GM12878 (cell line): ENCODE results near the gene IER3IP1. TPM values are rescaled to one million over a fixed set of nuclear protein-coding genes. Genes with fewer than 3 reads are reported as not detected.

Experiments
- ATAC-seq: fragments of 200-7000 bp; cut with Tn5 transposase; 3 replicates; pipeline ENCODE4 v1.9.1; 2020; ENCODE audit warnings: mild to moderate bottlenecking, moderate library complexity
- BruUV-seq: library from RNA; stranded (reverse); fragments of 400-500 nt; replicated peaks from 2 replicates; lab custom pipeline; 2021; lab: Mats Ljungman, UMichigan
- CTCF ChIA-PET: fragments of 300-600 bp; sonication (Branson Sonifier 250); formaldehyde crosslinking; extraction: SDS; loops from one replicate; lab custom pipeline; 2021; ENCODE audit warnings: inconsistent platforms; lab: Yijun Ruan, JAX
- POLR2A ChIA-PET: fragments of 350-600 bp; formaldehyde crosslinking; extraction: SDS; loops from one replicate; lab custom pipeline; 2021; ENCODE audit warnings: inconsistent platforms; lab: Charles Lee
- RAD21 ChIA-PET: fragments of 300-600 bp; sonication (Branson Sonifier 250); formaldehyde crosslinking; loops from one replicate; lab custom pipeline; 2023; ENCODE audit warnings: antibody characterized with exemption; ENCODE audit not compliant: unreplicated experiment; lab: Charles Lee
- SMC1A ChIA-PET: fragments of 300-600 bp; sonication (Branson Sonifier 250); formaldehyde crosslinking; loops from one replicate; lab custom pipeline; 2023; ENCODE audit not compliant: unreplicated experiment, uncharacterized antibody; lab: Charles Lee
- DNase-seq: peaks from one replicate; pipeline ENCODE4 v3.0.0-alpha.2; 2011; ENCODE audit warnings: low read depth, low spot score
- FAIRE-seq: peaks from 3 replicates; lab custom pipeline; 2011; peaks lifted over from hg19 to GRCh38; lab: Jason Lieb, UNC
- H2AFZ ChIP-seq: 2 replicates; pipeline ENCODE4 v1.6.0; 2011; ENCODE audit warnings: low read depth, low read length, control low read depth; ENCODE audit not compliant: control insufficient read depth
- H3K27ac ChIP-seq: 2 replicates; pipeline ENCODE4 v1.5.1; 2011; ENCODE audit warnings: control low read depth; ENCODE audit not compliant: control insufficient read depth, insufficient read depth
- H3K27me3 ChIP-seq, 2 experiments: replicated peaks in 1 of 2; 2 replicates each; pipeline versions ENCODE4 v1.6.0 to v1.6.1; 2011; ENCODE audit warnings: low read length in 1 of 2; ENCODE audit not compliant: control insufficient read depth in 2 of 2, insufficient read depth in 2 of 2
- H3K36me3 ChIP-seq, 2 experiments: 2 replicates each; pipeline ENCODE4 v1.5.1; 2011; ENCODE audit warnings: low read length in 1 of 2; ENCODE audit not compliant: control insufficient read depth in 2 of 2, insufficient read depth in 2 of 2
- H3K4me1 ChIP-seq: 2 replicates; pipeline ENCODE4 v1.6.1; 2011; ENCODE audit warnings: mild to moderate bottlenecking, low read length, moderate library complexity, mixed read lengths; ENCODE audit not compliant: control insufficient read depth, insufficient read depth
- H3K4me2 ChIP-seq: 2 replicates; pipeline ENCODE4 v1.6.0; 2011; ENCODE audit warnings: control low read depth; ENCODE audit not compliant: control insufficient read depth, insufficient read depth
- H3K4me3 ChIP-seq: fragments of 200-600 bp; sonication (generic); 2 replicates; pipeline ENCODE4 v1.5.1; 2016
- H3K79me2 ChIP-seq: 2 replicates; pipeline ENCODE4 v1.6.0; 2011; ENCODE audit warnings: low read length; ENCODE audit not compliant: control insufficient read depth, insufficient read depth
- H3K9ac ChIP-seq: 2 replicates; pipeline ENCODE4 v1.8.0; 2011; ENCODE audit warnings: low read length, control low read depth, mixed read lengths; ENCODE audit not compliant: control insufficient read depth, insufficient read depth
- H3K9me3 ChIP-seq: replicated peaks from 3 replicates; pipeline ENCODE4 v1.5.1; 2011; ENCODE audit warnings: mild to moderate bottlenecking, low read length; ENCODE audit not compliant: control insufficient read depth, insufficient read depth
- H4K20me1 ChIP-seq: 2 replicates; pipeline ENCODE4 v1.6.0; 2011; ENCODE audit not compliant: control insufficient read depth, insufficient read depth
- ASH2L ChIP-seq: fragments of 300-600, 200-600 bp; sonication (generic); IDR thresholded peaks from 2 replicates; pipeline ENCODE4 v1.6.1; 2017; ENCODE audit warnings: low read depth, mild to moderate bottlenecking, borderline replicate concordance
- DPF2 ChIP-seq: fragments of 450-650 bp; IDR thresholded peaks from 2 replicates; pipeline ENCODE4 v1.6.1; 2017; ENCODE audit warnings: mild to moderate bottlenecking
- ELK1 ChIP-seq: IDR thresholded peaks from 2 replicates; pipeline ENCODE4 v1.6.1; 2012; ENCODE audit warnings: low read depth, low read length, improper control_type of control experiment
- EP300 ChIP-seq, 2 experiments: fragments of 150-350 bp in 1 of 2; IDR thresholded peaks; 2 replicates each; pipeline ENCODE4 v1.6.1; 2011 to 2012; ENCODE audit warnings: low read depth in 2 of 2, low read length in 2 of 2, borderline replicate concordance in 1 of 2, improper control_type of control experiment in 1 of 2, inconsistent platforms in 1 of 2; ENCODE audit not compliant: control insufficient read depth in 1 of 2
- ESRRA ChIP-seq: IDR thresholded peaks from 2 replicates; pipeline ENCODE4 v1.6.1; 2012; ENCODE audit warnings: mild to moderate bottlenecking, low read length, improper control_type of control experiment
- HDAC6 ChIP-seq: fragments of 200-600 bp; sonication (generic); IDR thresholded peaks from one replicate; pipeline ENCODE4 v1.8.0; 2017; ENCODE audit warnings: antibody characterized with exemption; ENCODE audit not compliant: unreplicated experiment
- HDGF ChIP-seq: fragments of 450-650 bp; IDR thresholded peaks from 2 replicates; pipeline ENCODE4 v1.6.1; 2016; ENCODE audit warnings: antibody characterized with exemption
- NFIC ChIP-seq: IDR thresholded peaks from 2 replicates; pipeline ENCODE4 v1.6.1; 2012; ENCODE audit warnings: low read depth, mild to moderate bottlenecking, inconsistent platforms, low read length, moderate library complexity
- NFYA ChIP-seq: IDR thresholded peaks from 2 replicates; pipeline ENCODE4 v1.6.1; 2011; ENCODE audit warnings: low read depth, mild to moderate bottlenecking, low read length, improper control_type of control experiment, borderline replicate concordance
- NR2F1 ChIP-seq: fragments of 450-650 bp; conservative IDR thresholded peaks from 2 replicates; pipeline ENCODE4 v1.6.1; 2017; ENCODE audit warnings: mild to moderate bottlenecking
- RAD51 ChIP-seq: fragments of 450-650 bp; IDR thresholded peaks from 2 replicates; pipeline ENCODE4 v1.6.1; 2016; ENCODE audit warnings: moderate library complexity, mild to moderate bottlenecking, inconsistent platforms
- SUPT20H ChIP-seq: IDR thresholded peaks from 2 replicates; pipeline ENCODE4 v1.6.1; 2011; ENCODE audit warnings: low read depth, mild to moderate bottlenecking, low read length, moderate library complexity, borderline replicate concordance; ENCODE audit not compliant: control insufficient read depth
- USF2 ChIP-seq: IDR thresholded peaks from 2 replicates; pipeline ENCODE4 v1.6.1; 2011; ENCODE audit warnings: low read depth, low read length, improper control_type of control experiment, borderline replicate concordance
- YY1 ChIP-seq: IDR thresholded peaks from 2 replicates; pipeline ENCODE4 v1.6.1; 2011; ENCODE audit warnings: low read depth, mild to moderate bottlenecking, low read length
- ZBTB11 ChIP-seq: fragments of 450-650 bp; formaldehyde crosslinking; IDR thresholded peaks from 2 replicates; pipeline ENCODE4 v1.5.0; 2022; ENCODE audit warnings: mild to moderate bottlenecking, missing genetic modification characterization
- WGBS: methylation state at CpG from one replicate; pipeline ENCODE4 v1.1.6; 2016; ENCODE audit warnings: low lambda C conversion rate; ENCODE audit not compliant: insufficient replicate concordance, insufficient coverage; ENCODE audit errors: missing lambda C conversion rate; 5-methylcytosine and 5-hydroxymethylcytosine counted together
- in situ Hi-C: fragments of 300-500 bp; cut with MboI; formaldehyde crosslinking; loops from 9 replicates; pipeline ENCODE4 v1.14.3; 2018; ENCODE audit warnings: mixed read lengths
- intact Hi-C: fragments of 100-400 bp; cut with micrococcal nuclease; formaldehyde crosslinking; loops from one replicate; pipeline ENCODE4 v1.14.2; 2022; ENCODE audit not compliant: unreplicated experiment
- polyA plus RNA-seq, 11 experiments: library from polyadenylated mRNA; depleted of rRNA in 4 of 11; unstranded in 6 of 11; stranded (reverse) in 5 of 11; fragments of >200 nt; fragmentation: Nextera tagmentation in 4 of 11; fragmentation: Illumina TruSeq in 1 of 11; extraction: Ambion mirVana in 4 of 11; extraction: Trizol in 1 of 11; gene quantifications; 1 replicate in 1 of 11; 2 replicates in 10 of 11; pipeline versions ENCODE4 v1.2.1 to v1.2.3, GENCODE V29; 2011 to 2016; ENCODE audit warnings: inconsistent platforms in 2 of 11, missing spikeins in 2 of 11, low read depth in 1 of 11
- total RNA-seq, 4 experiments: library from RNA; depleted of rRNA in 3 of 4; stranded (reverse); fragments of >200 nt in 3 of 4; fragmentation: Illumina TruSeq in 1 of 4; extraction: Trizol in 1 of 4; gene quantifications; 2 replicates each; pipeline versions ENCODE4 v1.2.1 to v1.2.3, GENCODE V29; 2013 to 2021
- TF ChIP-seq, protein P1 (sequence below): IDR thresholded peaks from 2 replicates; pipeline ENCODE4 v1.6.1; 2011; ENCODE audit warnings: mild to moderate bottlenecking, low read depth, low read length, moderate library complexity; ENCODE audit not compliant: insufficient replicate concordance

IER3IP1 gene
- total and polyA plus RNA-seq, 10 of the 15 experiments (the other 5 are each of a cell fraction or from before 2014, with no cell fraction given): 7.9 to 40.9 (median 28.1) TPM

- TF ChIP-seq EP300 (IDR thresholded peaks at IDR 0.05; ENCODE audit: borderline replicate concordance in 1 of 2, control insufficient read depth in 1 of 2, low read depth in 2 of 2, low read length in 2 of 2): no peak
- TF ChIP-seq RAD51: no peak
- no peak for TF ChIP-seq HDGF
- no peak for TF ChIP-seq ASH2L
- TF ChIP-seq NFIC: no peak
- TF ChIP-seq HDAC6: no peak
- TF ChIP-seq NR2F1: no peak
- TF ChIP-seq, protein P1, sequence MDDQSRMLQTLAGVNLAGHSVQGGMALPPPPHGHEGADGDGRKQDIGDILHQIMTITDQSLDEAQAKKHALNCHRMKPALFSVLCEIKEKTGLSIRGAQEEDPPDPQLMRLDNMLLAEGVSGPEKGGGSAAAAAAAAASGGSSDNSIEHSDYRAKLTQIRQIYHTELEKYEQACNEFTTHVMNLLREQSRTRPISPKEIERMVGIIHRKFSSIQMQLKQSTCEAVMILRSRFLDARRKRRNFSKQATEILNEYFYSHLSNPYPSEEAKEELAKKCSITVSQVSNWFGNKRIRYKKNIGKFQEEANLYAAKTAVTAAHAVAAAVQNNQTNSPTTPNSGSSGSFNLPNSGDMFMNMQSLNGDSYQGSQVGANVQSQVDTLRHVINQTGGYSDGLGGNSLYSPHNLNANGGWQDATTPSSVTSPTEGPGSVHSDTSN: no peak
- no peak for TF ChIP-seq USF2
- TF ChIP-seq DPF2: no peak
- TF ChIP-seq NFYA: no peak
These were observed 67.2 kb downstream of the IER3IP1 start (continued) for GRCh38 chr18:47108998-47109405.

DNA sequence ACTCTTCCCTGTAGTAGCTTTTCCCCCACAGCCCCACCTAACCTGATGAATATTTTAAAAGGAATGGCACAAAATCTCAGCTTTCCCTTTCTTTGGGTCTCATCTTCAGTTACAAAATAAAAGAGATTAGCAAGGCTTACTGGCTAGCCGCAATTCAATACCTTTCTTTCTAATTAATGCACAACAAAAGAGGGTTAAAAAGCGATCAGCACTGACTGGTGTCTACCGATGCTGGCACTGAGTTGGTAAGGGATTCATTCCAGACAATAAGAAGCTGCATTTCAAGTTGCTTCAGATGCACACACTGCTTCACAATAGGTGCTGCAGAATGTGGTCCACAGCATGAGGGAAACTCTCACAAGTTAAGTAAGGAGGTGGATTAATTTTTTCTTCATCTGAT, 67.8 kb downstream of the IER3IP1 start:
- intact Hi-C loops: no loop called here
- RAD21 ChIA-PET: no interaction called here
- ATAC-seq: no peak
- Histone ChIP-seq H3K4me1 (no peaks in the 10 kb centered on the region), H3K4me3 (no peak overlapping the region), H3K36me3 (peaks cover 0 to 2% of the 10 kb centered on the region in 2 experiments; a peak in 3 of 4 replicates), H3K9ac (no peak overlapping the region), H3K9me3 (no peaks in the 10 kb centered on the region), H3K4me2 (no peak overlapping the region), H3K27me3 (no peaks in the 10 kb centered on the region), H3K79me2 (no peaks in the 10 kb centered on the region), H4K20me1 (no peaks in the 10 kb centered on the region), H3K27ac (no peak overlapping the region), H2AFZ (no peak overlapping the region)
- no TSS peak for BruUV-seq
- CTCF ChIA-PET: interaction anchor here (2.1 kb wide), 1 partner anchor 96 kb away, joined by 12 read pairs; no protein-coding TSS in a partner anchor
- no peak for FAIRE-seq
- in situ Hi-C loops: no loop called here
- DNase-seq: no peak
- WGBS: 98% methylated on average over 3 of the region's 3 CpGs
- SMC1A ChIA-PET: no interaction called here
- POLR2A ChIA-PET: no interaction called here
- TF ChIP-seq ZBTB11 (no peak), YY1 (no peak), SUPT20H (no peak), ESRRA (no peak), ELK1 (no peak)
